Osteocyte (in vitro differentiated cells): ENCODE data around the gene GLI1. TPM values are rescaled to one million over a fixed set of nuclear protein-coding genes. Genes with fewer than 3 reads are reported as not detected.
"Not testable (repeated sequence)": the region's sequence is repeated elsewhere in the genome, so short reads cannot be mapped to it uniquely, and the experiment has no call there.

Source experiments
- DNase-seq: peaks from one replicate; pipeline ENCODE4 v3.0.0; 2021; ENCODE audit warnings: mixed read lengths; ENCODE audit not compliant: unreplicated experiment; ENCODE audit errors: extremely low spot score
- H3K27ac Mint-ChIP-seq: one replicate; pipeline ENCODE4 v1.8.0; 2021; ENCODE audit warnings: mild to moderate bottlenecking, mixed read lengths; ENCODE audit not compliant: unreplicated experiment
- H3K27me3 Mint-ChIP-seq: one replicate; pipeline ENCODE4 v1.8.0; 2021; ENCODE audit warnings: mixed read lengths; ENCODE audit not compliant: unreplicated experiment
- H3K36me3 Mint-ChIP-seq: one replicate; pipeline ENCODE4 v1.8.0; 2021; ENCODE audit warnings: mixed read lengths; ENCODE audit not compliant: unreplicated experiment
- H3K4me1 Mint-ChIP-seq: one replicate; pipeline ENCODE4 v1.8.0; 2021; ENCODE audit warnings: mixed read lengths; ENCODE audit not compliant: unreplicated experiment
- H3K4me3 Mint-ChIP-seq: one replicate; pipeline ENCODE4 v1.8.0; 2021; ENCODE audit warnings: mild to moderate bottlenecking, moderate library complexity, mixed read lengths; ENCODE audit not compliant: unreplicated experiment
- H3K9me3 Mint-ChIP-seq: one replicate; pipeline ENCODE4 v1.8.0; 2021; ENCODE audit warnings: mixed read lengths; ENCODE audit not compliant: unreplicated experiment
- total RNA-seq: library from RNA; stranded (reverse); gene quantifications from 2 replicates; pipeline ENCODE4 v1.2.1, GENCODE V29; 2021
- TF ChIP-seq, protein P1 (sequence below): fragments of 200-600 bp; sonication (generic); IDR thresholded peaks from 2 replicates; pipeline ENCODE4 v1.5.0; 2021; ENCODE audit warnings: antibody characterized with exemption, mild to moderate bottlenecking, moderate library complexity

Gene GLI1
- total RNA-seq, 1 donor from 2014 or later: 7.7 TPM

- no peak overlapping the region for H3K4me3 Mint-ChIP-seq
- peaks cover 39% of the 10 kb centered on the region for H3K4me1 Mint-ChIP-seq
- peaks cover 59% of the 10 kb centered on the region for H3K36me3 Mint-ChIP-seq
- no peak for DNase-seq
- no peaks in the 10 kb centered on the region for H3K9me3 Mint-ChIP-seq
- no peaks in the 10 kb centered on the region for H3K27me3 Mint-ChIP-seq
- peak overlapping the region; percentile 43 for H3K27ac Mint-ChIP-seq
- TF ChIP-seq, protein P1, sequence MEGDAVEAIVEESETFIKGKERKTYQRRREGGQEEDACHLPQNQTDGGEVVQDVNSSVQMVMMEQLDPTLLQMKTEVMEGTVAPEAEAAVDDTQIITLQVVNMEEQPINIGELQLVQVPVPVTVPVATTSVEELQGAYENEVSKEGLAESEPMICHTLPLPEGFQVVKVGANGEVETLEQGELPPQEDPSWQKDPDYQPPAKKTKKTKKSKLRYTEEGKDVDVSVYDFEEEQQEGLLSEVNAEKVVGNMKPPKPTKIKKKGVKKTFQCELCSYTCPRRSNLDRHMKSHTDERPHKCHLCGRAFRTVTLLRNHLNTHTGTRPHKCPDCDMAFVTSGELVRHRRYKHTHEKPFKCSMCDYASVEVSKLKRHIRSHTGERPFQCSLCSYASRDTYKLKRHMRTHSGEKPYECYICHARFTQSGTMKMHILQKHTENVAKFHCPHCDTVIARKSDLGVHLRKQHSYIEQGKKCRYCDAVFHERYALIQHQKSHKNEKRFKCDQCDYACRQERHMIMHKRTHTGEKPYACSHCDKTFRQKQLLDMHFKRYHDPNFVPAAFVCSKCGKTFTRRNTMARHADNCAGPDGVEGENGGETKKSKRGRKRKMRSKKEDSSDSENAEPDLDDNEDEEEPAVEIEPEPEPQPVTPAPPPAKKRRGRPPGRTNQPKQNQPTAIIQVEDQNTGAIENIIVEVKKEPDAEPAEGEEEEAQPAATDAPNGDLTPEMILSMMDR: no peak
These were observed 55.9 kb downstream of the GLI1 start for GRCh38 chr12:57515408-57515933.

DNA sequence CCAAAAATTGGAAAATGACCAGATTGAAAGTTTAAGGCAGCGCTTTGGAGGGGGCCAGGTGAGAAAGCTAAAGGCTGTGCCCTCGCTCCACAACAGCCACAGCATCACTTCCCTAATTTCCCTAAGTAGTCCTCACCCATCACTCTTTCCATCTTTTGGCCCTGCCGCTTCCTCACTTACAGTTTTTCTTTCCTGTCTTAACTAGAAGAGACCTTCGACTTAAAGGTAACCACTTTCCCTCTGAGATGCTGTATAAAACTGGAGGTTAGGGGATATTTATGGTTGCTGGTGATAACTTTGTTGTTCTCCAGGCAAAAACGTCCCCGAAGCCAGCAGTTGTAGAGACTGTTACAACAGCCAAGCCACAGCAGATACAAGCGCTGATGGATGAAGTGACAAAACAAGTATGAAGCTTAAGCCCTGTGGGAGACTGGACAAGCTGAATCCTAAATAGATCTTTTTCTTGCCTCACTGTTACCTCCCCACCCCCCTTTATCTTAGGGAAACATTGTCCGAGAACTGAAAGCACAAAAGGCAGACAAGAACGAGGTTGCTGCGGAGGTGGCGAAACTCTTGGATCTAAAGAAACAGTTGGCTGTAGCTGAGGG, 56.5 kb downstream of the GLI1 start:
- DNase-seq: no peak
- TF ChIP-seq, protein P1: no peak
- H3K9me3 Mint-ChIP-seq: no peaks in the 10 kb centered on the region
- H3K4me1 Mint-ChIP-seq: peaks cover 43% of the 10 kb centered on the region
- no peaks in the 10 kb centered on the region for H3K27me3 Mint-ChIP-seq
- H3K36me3 Mint-ChIP-seq: peaks cover 59% of the 10 kb centered on the region
- no peak overlapping the region for H3K4me3 Mint-ChIP-seq
- H3K27ac Mint-ChIP-seq: peak overlapping the region; percentile 43

- Mint-ChIP-seq H3K4me3 (no peak overlapping the region), H3K36me3 (peaks cover 59% of the 10 kb centered on the region)
- TF ChIP-seq, protein P1: no peak
These were observed 57.1 kb downstream of the GLI1 start for GRCh38 chr12:57516617-57517153.

GRCh38 chr12:57517187-57517586, 57.6 kb downstream of the GLI1 start:
- H3K27ac Mint-ChIP-seq: peak overlapping the region; percentile 99

More at GRCh38 chr12:57516617-57517153, 57.1 kb downstream of the GLI1 start:
- Mint-ChIP-seq H3K27me3 (no peaks in the 10 kb centered on the region), H3K27ac (peak overlapping the region; percentile 99), H3K9me3 (no peaks in the 10 kb centered on the region), H3K4me1 (peaks cover 49% of the 10 kb centered on the region)
- no peak for DNase-seq

GRCh38 chr12:57517718-57518117, 58.1 kb downstream of the GLI1 start:
- H3K27ac Mint-ChIP-seq: peak overlapping the region; percentile 99
- not testable (repeated sequence) for H3K9me3 Mint-ChIP-seq

More at GRCh38 chr12:57517187-57517586, 57.6 kb downstream of the GLI1 start:
- no peaks in the 10 kb centered on the region for H3K27me3 Mint-ChIP-seq
- H3K4me1 Mint-ChIP-seq: peaks cover 54% of the 10 kb centered on the region
- no peak for DNase-seq
- peaks cover 56% of the 10 kb centered on the region for H3K36me3 Mint-ChIP-seq
- H3K4me3 Mint-ChIP-seq: peak overlapping the region; percentile 93
- H3K9me3 Mint-ChIP-seq: no peaks in the 10 kb centered on the region
- TF ChIP-seq, protein P1: no peak

More at GRCh38 chr12:57517718-57518117, 58.1 kb downstream of the GLI1 start:
- Mint-ChIP-seq H3K4me3 (peak overlapping the region; percentile 93), H3K36me3 (peaks cover 51% of the 10 kb centered on the region), H3K4me1 (peaks cover 56% of the 10 kb centered on the region)
- H3K27me3 Mint-ChIP-seq, DNase-seq: not testable (repeated sequence)
